Stimulated activated CD4-positive, alpha-beta T cell treated with anti-CD3 and anti-CD28 coated beads, Interleukin-12 subunit alpha, Interleukin-12 subunit beta, amount 100 ng/mL, for 24 hours (primary cell): Measurements from ENCODE around the gene SLC46A3.
A peak's percentile ranks its signal among the peaks of the same experiment; 100 is the strongest.
"Not testable (repeated sequence)": the region's sequence is repeated elsewhere in the genome, so short reads cannot be mapped to it uniquely, and the experiment has no call there.

ENCODE experiments used
- DNase-seq, 2 experiments: peaks; one replicate each; pipeline ENCODE4 v3.0.0-alpha.2; 2020; ENCODE audit warnings: low read depth in 2 of 2

SLC46A3 gene

GRCh38 chr13:28718543-28719226 is at the start of gene SLC46A3:
Gene SLC46A3, minus strand, starts transcription at chr13:28718970. Its CDS starts 972 bp downstream, at chr13:28717998.
- peak; percentile 95 to 97 for DNase-seq

- no peak for DNase-seq
Observed at GRCh38 chr13:28763887-28764286, 45.1 kb upstream of the SLC46A3 start.

- no peak for DNase-seq
Observed at GRCh38 chr13:28761586-28761985, 42.8 kb upstream of the SLC46A3 start.

GRCh38 chr13:28755546-28755870 is 36.7 kb upstream of the SLC46A3 start:
- DNase-seq, result no peak

GRCh38 chr13:28754698-28755545 is 36.2 kb upstream of the SLC46A3 start:
- no peak for DNase-seq

GRCh38 chr13:28753946-28754345 is 35.2 kb upstream of the SLC46A3 start:
- no peak for DNase-seq

- no peak for DNase-seq
Observed at GRCh38 chr13:28753208-28753892, 34.6 kb upstream of the SLC46A3 start.

GRCh38 chr13:28751175-28751960 is 32.6 kb upstream of the SLC46A3 start:
- no peak for DNase-seq

- DNase-seq, result no peak
Observed at GRCh38 chr13:28750187-28751045, 31.6 kb upstream of the SLC46A3 start.

- DNase-seq, result no peak
Observed at GRCh38 chr13:28747851-28748250, 29.1 kb upstream of the SLC46A3 start.

- no peak for DNase-seq
Observed at GRCh38 chr13:28746287-28746612, 27.5 kb upstream of the SLC46A3 start.

- DNase-seq, result no peak
Observed at GRCh38 chr13:28744656-28745055, 25.9 kb upstream of the SLC46A3 start.

- DNase-seq, result no peak
Observed at GRCh38 chr13:28744091-28744536, 25.3 kb upstream of the SLC46A3 start.

GRCh38 chr13:28743499-28744083 is 24.8 kb upstream of the SLC46A3 start:
- no peak for DNase-seq

GRCh38 chr13:28743020-28743419 is 24.2 kb upstream of the SLC46A3 start:
- DNase-seq, result no peak

GRCh38 chr13:28742445-28742844 is 23.7 kb upstream of the SLC46A3 start:
- DNase-seq, result not testable (repeated sequence)

GRCh38 chr13:28741084-28741491 is 22.3 kb upstream of the SLC46A3 start:
- no peak for DNase-seq

GRCh38 chr13:28739376-28739775 is 20.6 kb upstream of the SLC46A3 start:
- no peak for DNase-seq

- DNase-seq, result no peak
Observed at GRCh38 chr13:28735481-28736029, 16.8 kb upstream of the SLC46A3 start.

GRCh38 chr13:28734906-28735305 is 16.1 kb upstream of the SLC46A3 start:
- DNase-seq, result no peak
